IMR-90 (cell line): ENCODE results near the gene USP10. TPM values are rescaled to one million over a fixed set of nuclear protein-coding genes. Genes with fewer than 3 reads are reported as not detected.

Source experiments
- ATAC-seq: fragments of 200-7000 bp; cut with Tn5 transposase; 2 replicates; pipeline ENCODE4 v1.9.1; 2020; ENCODE audit warnings: low read depth, mild to moderate bottlenecking, moderate library complexity
- BruUV-seq: library from RNA; stranded (reverse); fragments of 400-500 nt; replicated peaks from 2 replicates; lab custom pipeline; 2021; lab: Mats Ljungman, UMichigan
- CTCF ChIA-PET: fragments of 300-600 bp; formaldehyde crosslinking; extraction: SDS; loops from one replicate; lab custom pipeline; 2021; ENCODE audit warnings: antibody characterized with exemption; lab: Yijun Ruan, JAX
- POLR2A ChIA-PET: fragments of 300-600 bp; sonication (Branson Sonifier 250); formaldehyde crosslinking; loops from one replicate; lab custom pipeline; 2022; ENCODE audit warnings: antibody characterized with exemption; ENCODE audit not compliant: unreplicated experiment; lab: Charles Lee
- DNase-seq: peaks from one replicate; pipeline ENCODE4 v3.0.0; 2013
- H2AFZ ChIP-seq: replicated peaks from 2 replicates; pipeline ENCODE3; 2013; ENCODE audit warnings: low read length, mild to moderate bottlenecking; ENCODE audit not compliant: poor library complexity
- H2AK5ac ChIP-seq: 2 replicates; pipeline ENCODE4 v1.6.1; 2013; ENCODE audit warnings: low read depth, low read length, inconsistent platforms
- H2AK9ac ChIP-seq: replicated peaks from 2 replicates; pipeline ENCODE3; 2013; ENCODE audit warnings: mild to moderate bottlenecking, low read depth, low read length, moderate library complexity; ENCODE audit not compliant: poor library complexity
- H2BK120ac ChIP-seq: 2 replicates; pipeline ENCODE4 v1.6.1; 2013; ENCODE audit warnings: low read depth, low read length, inconsistent platforms
- H2BK15ac ChIP-seq: 3 replicates; pipeline ENCODE4 v1.6.1; 2013; ENCODE audit warnings: low read depth, low read length, inconsistent platforms
- H2BK20ac ChIP-seq: 2 replicates; pipeline ENCODE4 v1.6.1; 2013; ENCODE audit warnings: low read depth, mild to moderate bottlenecking, inconsistent platforms, low read length, moderate library complexity
- H2BK5ac ChIP-seq: 2 replicates; pipeline ENCODE4 v1.6.1; 2013; ENCODE audit warnings: mild to moderate bottlenecking, low read depth, low read length, inconsistent platforms; ENCODE audit not compliant: poor library complexity, severe bottlenecking
- H3K14ac ChIP-seq: replicated peaks from 2 replicates; pipeline ENCODE4 v1.6.1; 2013; ENCODE audit warnings: low read depth, low read length, inconsistent platforms
- H3K18ac ChIP-seq: 2 replicates; pipeline ENCODE4 v1.6.1; 2013; ENCODE audit warnings: low read depth, low read length, control low read depth
- H3K23ac ChIP-seq: 2 replicates; pipeline ENCODE4 v1.6.1; 2013; ENCODE audit warnings: low read depth, low read length, inconsistent platforms
- H3K27ac ChIP-seq: 2 replicates; pipeline ENCODE4 v1.5.1; 2013; ENCODE audit warnings: mild to moderate bottlenecking, control low read depth, low read length; ENCODE audit not compliant: insufficient read depth
- H3K27me3 ChIP-seq: 2 replicates; pipeline ENCODE4 v1.6.1; 2013; ENCODE audit warnings: low read length; ENCODE audit not compliant: control insufficient read depth, insufficient read depth
- H3K36me3 ChIP-seq: 2 replicates; pipeline ENCODE4 v1.6.1; 2013; ENCODE audit warnings: low read length, mixed read lengths; ENCODE audit not compliant: control insufficient read depth, insufficient read depth
- H3K4ac ChIP-seq: 2 replicates; pipeline ENCODE4 v1.6.1; 2013; ENCODE audit warnings: low read depth, low read length, inconsistent platforms
- H3K4me1 ChIP-seq: 2 replicates; pipeline ENCODE4 v1.6.1; 2013; ENCODE audit warnings: low read length, mixed read lengths; ENCODE audit not compliant: control insufficient read depth, insufficient read depth
- H3K4me2 ChIP-seq: 2 replicates; pipeline ENCODE4 v1.6.1; 2013; ENCODE audit warnings: low read depth, mild to moderate bottlenecking, control low read depth, low read length, moderate library complexity
- H3K4me3 ChIP-seq: 2 replicates; pipeline ENCODE4 v1.5.1; 2013; ENCODE audit warnings: low read depth, mild to moderate bottlenecking, control low read depth, low read length, moderate library complexity; ENCODE audit not compliant: insufficient read depth
- H3K56ac ChIP-seq: 2 replicates; pipeline ENCODE4 v1.6.1; 2013; ENCODE audit warnings: low read length, inconsistent platforms; ENCODE audit not compliant: insufficient read depth; ENCODE audit errors: extremely low read depth
- H3K79me1 ChIP-seq, 2 experiments: 2 replicates each; pipeline ENCODE4 v1.6.1; 2013; ENCODE audit warnings: low read length in 2 of 2, inconsistent platforms in 1 of 2, low read depth in 1 of 2
- H3K9ac ChIP-seq: 2 replicates; pipeline ENCODE4 v1.6.1; 2013; ENCODE audit warnings: low read depth, low read length, control low read depth
- H3K9me1 ChIP-seq: 2 replicates; pipeline ENCODE4 v1.6.1; 2013; ENCODE audit warnings: low read length, inconsistent platforms; ENCODE audit not compliant: insufficient read depth
- H3K9me3 ChIP-seq: 2 replicates; pipeline ENCODE4 v1.6.1; 2013; ENCODE audit warnings: low read length; ENCODE audit not compliant: control insufficient read depth, insufficient read depth
- H4K20me1 ChIP-seq: 2 replicates; pipeline ENCODE4 v1.6.1; 2013; ENCODE audit warnings: low read length, inconsistent platforms; ENCODE audit not compliant: insufficient read depth
- H4K5ac ChIP-seq: 2 replicates; pipeline ENCODE4 v1.6.1; 2013; ENCODE audit warnings: mild to moderate bottlenecking, low read depth, low read length, control low read depth
- H4K8ac ChIP-seq, 2 experiments: 2 replicates each; pipeline ENCODE4 v1.6.1; 2013; ENCODE audit warnings: low read depth in 2 of 2, low read length in 2 of 2, control low read depth in 1 of 2, inconsistent platforms in 1 of 2
- H4K91ac ChIP-seq: 2 replicates; pipeline ENCODE4 v1.6.1; 2013; ENCODE audit warnings: low read depth, low read length, inconsistent platforms; ENCODE audit not compliant: insufficient read depth
- CTCF ChIP-seq: conservative IDR thresholded peaks from 2 replicates; pipeline ENCODE4 v1.5.1; 2012; ENCODE audit warnings: mild to moderate bottlenecking, low read depth, low read length, improper control_type of control experiment
- ELK1 ChIP-seq: fragments of 150-350 bp; IDR thresholded peaks from 2 replicates; pipeline ENCODE4 v1.6.1; 2016; ENCODE audit warnings: low read depth, mild to moderate bottlenecking, low read length, moderate library complexity, borderline replicate concordance
- MAFK ChIP-seq: IDR thresholded peaks from 2 replicates; pipeline ENCODE4 v1.6.1; 2012; ENCODE audit warnings: low read depth, low read length, improper control_type of control experiment
- MAZ ChIP-seq: IDR thresholded peaks from 2 replicates; pipeline ENCODE4 v1.6.1; 2012; ENCODE audit warnings: low read depth, mild to moderate bottlenecking, low read length, improper control_type of control experiment, moderate library complexity, borderline replicate concordance
- RFX5 ChIP-seq: IDR thresholded peaks from 2 replicates; pipeline ENCODE4 v1.8.0; 2012; ENCODE audit warnings: low read depth, mild to moderate bottlenecking, low read length, moderate library complexity
- SMC3 ChIP-seq: fragments of 150-350 bp; IDR thresholded peaks from 2 replicates; pipeline ENCODE4 v1.6.1; 2016; ENCODE audit warnings: low read depth, mild to moderate bottlenecking, antibody characterized with exemption, low read length, moderate library complexity
- USF2 ChIP-seq: fragments of 150-350 bp; IDR thresholded peaks from 2 replicates; pipeline ENCODE4 v1.6.1; 2017; ENCODE audit warnings: mild to moderate bottlenecking, antibody characterized with exemption, low read length, low read depth
- WGBS, 2 experiments: methylation state at CpG; one replicate each; pipeline versions ENCODE4 v1.1.5 to v1.1.7; 2013; ENCODE audit warnings: missing lambda C conversion rate in 2 of 2; ENCODE audit not compliant: insufficient read length in 1 of 2; ENCODE audit errors: extremely low coverage in 2 of 2; 5-methylcytosine and 5-hydroxymethylcytosine counted together
- dilution Hi-C: fragments of 300-500 bp; cut with HindIII; formaldehyde crosslinking; loops from one replicate; pipeline ENCODE4 v1.14.3; 2018; ENCODE audit warnings: low sequenced_read_pairs; ENCODE audit not compliant: unreplicated experiment
- in situ Hi-C: fragments of 300-500 bp; cut with MboI; formaldehyde crosslinking; loops from 3 replicates; pipeline ENCODE4 v1.14.3; 2019; ENCODE audit warnings: low sequenced_read_pairs, inconsistent platforms, mixed read lengths
- intact Hi-C: fragments of 100-400 bp; cut with micrococcal nuclease; formaldehyde crosslinking; loops from 2 replicates; pipeline ENCODE4 v1.10.0; 2022
- polyA plus RNA-seq, 3 experiments: library from polyadenylated mRNA; depleted of rRNA; stranded (reverse); fragments of >200 nt; gene quantifications; 2 replicates each; pipeline ENCODE4 v1.2.3, GENCODE V29; 2012; ENCODE audit warnings: low replicate concordance in 1 of 3
- total RNA-seq: library from RNA; depleted of rRNA; stranded (reverse); fragments of >200 nt; gene quantifications from 2 replicates; pipeline ENCODE4 v1.2.3, GENCODE V29; 2012

Gene USP10
- total and polyA plus RNA-seq, 2 of the 4 experiments (the other 2 are of a cell fraction), result 54.3 to 79.0 TPM

GRCh38 chr16:84790301-84790700 is 90.5 kb downstream of the USP10 start:
- in situ Hi-C loops, result no loop called here
- Histone ChIP-seq H2AK5ac (no peak overlapping the region), H3K9ac (no peak overlapping the region), H4K20me1 (no peaks in the 10 kb centered on the region), H4K8ac (no peak overlapping the region), H3K14ac (no peak overlapping the region), H3K27me3 (no peaks in the 10 kb centered on the region), H3K9me1 (peaks cover 9% of the 10 kb centered on the region), H4K91ac (no peak overlapping the region), H4K5ac (no peak overlapping the region), H3K9me3 (no peaks in the 10 kb centered on the region), H2AK9ac (no peak overlapping the region), H3K4me3 (no peak overlapping the region), H3K4ac (no peak overlapping the region), H2AFZ (no peak overlapping the region), H2BK20ac (no peak overlapping the region), H2BK120ac (no peak overlapping the region), H3K27ac (no peak overlapping the region), H3K23ac (no peak overlapping the region), H3K18ac (no peak overlapping the region), H2BK15ac (no peak overlapping the region), H3K4me2 (no peak overlapping the region), H3K36me3 (no peaks in the 10 kb centered on the region), H2BK5ac (no peak overlapping the region), H3K79me1 (no peaks in the 10 kb centered on the region), H3K56ac (no peak overlapping the region), H3K4me1 (peaks cover 23% of the 10 kb centered on the region)
- no peak for TF ChIP-seq SMC3
- no peak for TF ChIP-seq MAFK
- no peak for TF ChIP-seq MAZ
- TF ChIP-seq RFX5, result no peak
- TF ChIP-seq USF2, result no peak
- no peak for TF ChIP-seq ELK1
- no peak for TF ChIP-seq CTCF
- ATAC-seq (no peak), DNase-seq (no peak)
- intact Hi-C loops, result no loop called here
- ChIA-PET CTCF (no interaction called here), POLR2A (no interaction called here)
- dilution Hi-C loops, result no loop called here
- no TSS peak for BruUV-seq
- WGBS, 2 experiments, result no CpG with 5 or more reads among the region's 4 CpGs
